Fibroblast of skin of right biceps (primary cell): ENCODE results near the gene SEL1L3.

ENCODE experiments used
- DNase-seq: peaks from one replicate; pipeline ENCODE4 v3.0.0-alpha.2; 2013

Gene SEL1L3

DNA sequence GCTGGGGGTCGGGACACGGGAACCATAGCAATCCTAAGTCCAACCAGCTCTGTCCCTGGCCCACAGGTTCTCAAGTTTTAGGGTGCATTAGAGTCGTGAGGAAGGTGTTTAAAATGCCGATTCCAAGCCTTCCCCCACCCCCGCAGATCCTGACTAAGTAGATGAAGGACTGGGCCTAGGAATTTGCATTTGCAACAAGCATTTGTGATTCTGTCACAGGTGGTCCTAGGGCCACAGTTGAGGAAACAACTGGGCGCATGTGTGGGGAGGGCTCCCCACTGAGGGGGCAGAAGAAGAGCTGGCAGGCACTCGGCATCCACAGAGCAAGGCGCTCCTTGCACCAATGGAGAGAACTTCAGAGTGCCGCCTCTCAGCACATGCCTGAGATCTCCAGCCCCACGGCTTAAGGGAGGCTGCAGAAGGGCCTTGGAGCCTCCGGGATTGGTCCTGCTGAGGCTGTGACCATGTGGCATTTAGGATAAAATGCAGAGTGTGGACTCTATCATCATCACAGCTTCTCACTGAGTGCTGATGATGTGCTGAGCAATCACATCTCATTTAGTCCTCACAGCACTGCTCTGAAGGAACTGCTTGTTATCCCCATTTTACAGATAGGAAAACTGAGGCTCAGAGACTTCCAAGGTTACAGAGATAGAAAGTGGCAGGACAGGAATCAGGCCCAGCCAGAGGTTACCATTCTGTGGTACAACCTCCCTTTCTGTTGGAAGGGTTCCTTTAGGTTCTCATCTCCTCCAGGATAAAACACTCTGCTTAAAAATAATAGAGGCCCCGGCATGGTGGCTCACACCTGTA is 16.7 kb downstream of the SEL1L3 start:
- DNase-seq, result no peak

DNA sequence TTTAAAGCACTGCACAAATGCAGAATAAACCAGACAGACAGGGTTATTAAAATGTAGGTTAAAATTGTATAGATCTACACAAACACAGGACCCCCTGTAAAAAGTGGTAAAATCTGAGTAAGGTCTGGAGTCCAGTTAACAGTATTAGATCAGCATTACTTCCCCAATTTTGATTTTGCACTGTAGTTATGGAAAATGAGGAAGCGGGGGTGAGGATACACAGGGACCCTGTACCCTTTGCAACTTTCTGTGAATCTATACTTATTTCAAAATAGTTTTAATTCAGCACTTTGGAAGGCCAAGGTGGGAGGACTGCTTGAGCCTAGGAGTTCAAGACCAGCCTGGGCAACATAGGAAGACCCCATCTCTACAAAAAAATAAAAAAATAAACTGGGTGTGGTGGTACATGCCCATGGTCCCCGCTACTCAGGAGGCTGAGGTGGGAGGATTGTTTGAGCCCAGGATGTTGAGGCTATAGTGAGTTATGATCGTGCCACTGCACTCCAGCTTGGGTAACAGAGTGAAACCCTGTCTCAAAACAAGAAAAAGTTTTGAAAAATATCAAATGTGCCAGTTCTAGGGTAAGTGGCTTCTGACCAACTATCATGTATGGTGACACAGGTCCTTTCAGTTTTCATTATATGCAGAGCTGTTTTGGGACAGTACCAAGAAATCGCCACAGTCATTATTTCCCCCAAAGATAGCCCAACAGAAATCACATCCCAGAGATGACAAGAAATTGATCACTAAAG is 17.7 kb downstream of the SEL1L3 start:
- no peak for DNase-seq

GRCh38 chr4:25843340-25844097 is 19.3 kb downstream of the SEL1L3 start:
- DNase-seq, result no peak

DNA sequence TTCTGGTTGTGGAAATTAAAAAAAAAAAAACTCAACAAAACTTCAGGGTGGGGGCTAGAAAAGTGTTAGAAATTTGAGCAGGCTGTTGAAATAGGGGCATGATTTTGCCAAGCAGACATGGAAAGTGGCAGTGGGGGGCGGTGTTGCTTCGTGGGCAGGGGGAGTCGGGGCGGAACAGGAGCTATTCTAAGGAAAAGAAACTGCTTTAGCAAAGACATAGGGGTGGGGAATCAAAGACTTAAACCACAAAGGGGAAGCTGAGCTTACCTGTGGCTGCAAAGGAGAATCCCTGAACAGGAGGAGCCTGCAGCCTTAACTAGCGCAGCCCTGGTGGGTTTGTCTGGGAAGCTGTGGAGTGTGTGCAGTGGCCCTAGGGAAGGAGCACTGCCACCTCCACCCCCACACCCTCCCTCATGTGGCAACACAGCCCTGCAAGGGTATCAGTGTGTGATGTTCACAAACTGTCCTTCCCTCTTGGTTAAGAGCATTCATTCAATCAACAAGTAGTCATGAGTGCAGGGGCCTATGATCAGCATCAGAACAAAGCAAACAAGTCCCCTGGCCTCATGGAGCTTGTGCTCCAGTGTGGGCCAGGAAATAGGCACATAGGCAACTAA is 20.5 kb downstream of the SEL1L3 start:
- DNase-seq, result no peak

DNA sequence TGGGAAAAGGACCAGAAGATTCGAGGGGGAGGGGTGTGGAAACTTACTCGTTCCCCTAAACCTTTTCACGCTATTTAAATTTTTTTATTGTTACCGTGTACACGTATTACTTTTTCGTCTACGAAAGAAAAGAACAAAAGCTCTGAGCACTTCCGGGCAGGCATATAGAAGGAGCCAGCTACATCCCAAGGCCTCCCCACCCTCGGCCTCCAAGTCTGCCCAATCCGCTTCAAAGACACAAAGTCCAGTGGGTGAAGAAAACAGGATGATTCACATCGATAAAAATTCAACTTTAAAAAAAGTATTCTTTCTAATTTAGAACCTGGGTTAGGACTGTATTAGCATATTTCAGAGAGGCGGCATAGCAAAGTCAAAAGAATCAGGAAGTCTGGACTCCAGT is 23.1 kb downstream of the SEL1L3 start:
- DNase-seq, result no peak

DNA sequence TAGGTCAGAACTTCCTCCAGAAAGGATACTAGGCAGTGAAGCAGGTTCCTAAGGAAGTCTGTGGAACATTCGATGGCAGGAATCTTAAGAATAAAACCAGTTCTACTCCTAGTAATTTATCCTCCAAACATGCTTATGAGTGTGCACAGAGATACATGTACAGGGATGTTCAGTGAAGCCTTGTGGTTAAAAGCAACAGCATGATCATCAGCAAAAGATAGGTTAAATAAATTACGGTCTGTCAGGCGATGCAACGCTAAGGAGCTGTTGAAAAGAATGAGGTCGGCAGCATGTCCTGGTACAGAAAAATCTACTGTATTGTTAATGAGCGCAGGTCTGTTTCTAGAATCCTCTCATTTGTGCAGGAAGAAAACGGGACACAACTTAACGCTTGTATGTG is 23.6 kb downstream of the SEL1L3 start:
- DNase-seq, result no peak

DNA sequence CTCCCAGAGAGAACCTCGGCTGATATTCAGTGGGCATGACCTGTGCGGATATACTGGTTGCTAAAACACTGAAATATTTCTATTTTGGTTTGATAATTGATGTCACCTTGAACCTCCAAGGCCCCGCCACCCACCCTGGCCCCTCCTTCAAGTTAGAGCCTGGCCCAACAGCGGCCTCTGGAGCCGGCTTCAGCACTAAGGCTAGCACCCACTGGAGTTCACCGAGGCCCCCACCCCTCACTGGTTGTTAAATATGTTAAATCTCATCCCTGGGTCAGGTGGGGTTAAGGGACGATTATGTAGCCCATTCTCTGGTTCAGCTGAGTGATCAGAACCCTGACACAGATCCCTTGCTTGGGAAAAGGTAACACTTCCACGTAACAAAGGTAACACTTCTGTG is 24.3 kb downstream of the SEL1L3 start:
- no peak for DNase-seq

GRCh38 chr4:25837107-25837506 is 25.7 kb downstream of the SEL1L3 start:
- DNase-seq, result no peak

DNA sequence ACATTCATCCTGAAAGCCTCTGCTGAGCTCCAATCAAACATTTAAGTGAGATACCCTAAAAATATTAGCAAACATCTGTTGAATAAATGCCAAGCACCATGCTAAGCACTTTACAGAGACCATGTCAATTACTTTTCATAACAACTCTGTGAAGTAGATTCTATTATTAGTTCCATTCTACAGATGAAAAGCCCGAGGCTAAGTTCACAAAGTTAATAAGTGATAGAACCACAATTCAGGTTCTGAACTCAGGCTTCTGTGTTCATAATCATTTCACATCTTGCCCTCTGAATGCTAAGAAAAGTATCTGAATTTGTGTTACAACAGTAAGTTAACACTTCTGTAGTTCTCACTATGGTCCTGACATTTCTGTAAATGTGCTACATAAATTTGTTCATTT is 27.4 kb downstream of the SEL1L3 start:
- DNase-seq, result no peak

DNA sequence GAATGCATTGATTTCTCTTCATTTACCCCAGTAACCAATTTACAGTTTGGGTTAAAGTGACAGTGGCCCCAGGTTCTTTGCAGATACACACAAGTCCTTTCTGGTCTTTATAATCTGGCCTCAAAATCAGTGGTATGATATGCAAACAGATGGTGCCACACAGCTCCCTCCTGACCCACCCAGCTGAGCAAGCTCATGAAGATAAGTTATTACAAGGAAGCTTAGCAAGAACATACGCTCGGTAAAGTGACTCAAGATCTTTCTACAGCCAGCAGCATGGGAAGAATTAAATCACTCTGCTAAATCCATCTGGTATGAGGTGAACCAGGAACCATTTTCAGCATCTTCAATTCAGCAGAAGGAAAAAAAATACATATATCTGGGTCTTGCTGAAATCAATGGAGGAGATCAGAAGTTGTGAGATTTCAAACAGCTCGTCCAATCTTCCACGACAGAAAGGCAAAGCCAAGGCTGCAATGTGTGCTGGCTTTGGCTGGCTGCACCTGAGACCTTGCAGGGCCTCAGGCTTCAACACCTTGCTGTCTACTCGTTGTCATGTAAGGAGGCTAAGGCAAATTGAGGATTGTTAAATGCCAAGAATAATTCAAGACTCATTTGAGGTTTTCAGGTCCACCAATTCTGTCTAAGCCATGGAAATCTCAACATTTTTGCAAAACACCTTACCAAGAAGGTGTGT is 28.2 kb downstream of the SEL1L3 start:
- DNase-seq, result no peak

GRCh38 chr4:25830548-25830947 is 32.2 kb downstream of the SEL1L3 start:
- no peak for DNase-seq

GRCh38 chr4:25827897-25828296 is 34.9 kb downstream of the SEL1L3 start:
- DNase-seq, result no peak

GRCh38 chr4:25827373-25827772 is 35.4 kb downstream of the SEL1L3 start:
- no peak for DNase-seq

DNA sequence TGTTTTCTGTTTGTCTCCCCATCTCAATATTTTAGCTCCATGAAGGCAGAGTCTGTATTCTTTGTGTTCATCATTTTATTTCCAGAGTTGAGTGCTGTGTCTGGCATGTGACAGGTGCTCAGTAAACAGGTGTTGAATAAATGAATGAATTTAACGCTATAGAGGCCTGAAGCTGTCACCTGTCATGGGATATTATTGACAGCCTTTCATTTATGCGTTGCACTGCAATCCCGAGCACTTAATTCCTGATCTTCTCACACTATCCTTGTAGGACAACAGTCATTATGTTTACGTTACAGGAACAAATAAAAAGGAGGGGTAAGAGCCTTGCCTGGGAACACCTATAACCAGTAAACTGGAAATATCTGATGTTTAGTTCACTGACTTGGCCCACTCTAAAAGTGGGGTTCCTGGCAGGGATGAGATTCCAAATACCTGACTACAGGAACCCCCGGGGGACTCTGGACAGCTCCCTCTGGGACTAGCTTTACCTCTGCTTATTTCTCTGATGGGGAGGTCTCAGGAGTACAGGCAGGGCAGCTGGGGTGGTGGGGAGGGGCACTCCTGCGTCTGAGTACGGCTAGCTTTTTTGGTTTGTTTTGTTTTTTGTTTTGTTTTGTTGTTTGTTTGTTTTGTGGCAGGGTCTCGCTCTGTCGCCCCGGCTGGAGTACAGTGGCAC is 36.6 kb downstream of the SEL1L3 start:
- no peak for DNase-seq

DNA sequence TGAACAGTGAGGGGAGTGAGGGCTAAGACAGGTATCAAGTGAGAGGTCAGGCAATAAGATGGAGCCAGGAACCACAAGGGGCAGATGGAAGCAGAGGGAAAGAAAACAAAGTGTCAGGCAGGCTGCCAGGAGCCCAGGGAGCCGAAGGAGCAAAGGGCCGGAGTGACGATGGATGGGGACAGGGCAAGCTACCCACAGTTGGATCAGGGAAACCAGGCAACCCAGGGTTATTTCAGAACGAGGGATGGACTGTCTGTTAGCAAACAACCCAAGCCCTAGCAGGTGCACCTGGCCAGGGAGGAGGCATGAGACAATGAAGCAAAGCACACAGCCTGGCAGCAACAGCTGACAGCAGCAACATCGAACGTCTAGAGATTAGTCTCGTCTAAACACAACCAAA is 39.2 kb downstream of the SEL1L3 start:
- DNase-seq, result no peak

GRCh38 chr4:25821899-25822298 is 40.9 kb downstream of the SEL1L3 start:
- no peak for DNase-seq

GRCh38 chr4:25821267-25821666 is 41.5 kb downstream of the SEL1L3 start:
- DNase-seq, result no peak

- no peak for DNase-seq
Measured at GRCh38 chr4:25818876-25819275, 43.9 kb downstream of the SEL1L3 start.

DNA sequence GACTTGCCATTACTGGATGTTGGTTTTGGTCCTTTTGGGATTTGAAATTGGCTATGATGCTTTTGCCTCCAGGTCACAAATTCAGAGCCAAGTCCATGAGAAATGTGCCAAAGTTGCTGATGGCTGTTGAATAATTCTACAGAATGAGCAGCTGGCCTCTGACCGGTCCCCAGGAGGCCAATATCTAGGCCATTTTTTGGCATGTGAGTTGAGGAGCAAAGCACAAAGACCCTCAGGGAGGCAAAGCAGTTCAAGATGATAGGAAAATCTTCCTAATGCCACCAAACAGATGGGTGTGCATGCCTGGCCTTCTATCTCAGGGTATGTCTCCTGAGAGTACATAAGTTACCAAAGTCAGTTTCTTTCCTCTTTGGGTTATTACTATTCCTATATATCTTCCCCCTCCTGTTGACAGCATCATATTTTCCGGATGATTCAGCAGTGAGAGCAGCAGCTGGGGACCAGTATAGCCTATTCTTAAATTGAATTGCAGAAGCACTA is 44.4 kb downstream of the SEL1L3 start:
- peak; percentile 82 for DNase-seq

DNA sequence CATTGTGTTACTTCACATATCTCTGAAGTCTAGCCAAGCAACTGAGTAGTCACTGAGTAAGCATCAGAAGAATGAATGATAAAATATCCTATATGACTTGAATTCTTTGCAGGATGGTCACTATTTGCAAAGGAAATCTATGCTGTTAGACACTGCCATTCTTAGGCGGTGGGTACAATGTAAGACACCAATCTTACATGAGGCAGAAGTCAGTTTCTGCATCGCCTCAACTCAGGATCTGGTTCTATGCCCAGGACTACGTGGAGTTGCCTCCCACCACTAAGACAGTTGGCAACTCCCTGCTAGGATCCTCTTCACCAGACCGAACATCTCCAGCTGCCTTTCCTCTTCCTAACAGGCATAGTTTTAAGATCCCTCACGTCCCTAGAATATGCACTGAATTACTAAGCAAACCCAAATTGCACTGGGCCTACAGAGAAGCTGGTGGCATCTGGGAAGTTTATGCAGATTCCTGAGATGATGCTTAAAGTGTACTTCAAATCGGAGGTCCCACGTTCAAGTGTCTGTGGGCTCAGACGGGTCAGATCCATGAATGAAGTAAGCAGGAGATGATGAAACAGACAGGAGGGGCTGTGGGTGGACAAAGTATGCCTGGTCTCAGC is 45.6 kb downstream of the SEL1L3 start:
- peak; percentile 89 for DNase-seq

DNA sequence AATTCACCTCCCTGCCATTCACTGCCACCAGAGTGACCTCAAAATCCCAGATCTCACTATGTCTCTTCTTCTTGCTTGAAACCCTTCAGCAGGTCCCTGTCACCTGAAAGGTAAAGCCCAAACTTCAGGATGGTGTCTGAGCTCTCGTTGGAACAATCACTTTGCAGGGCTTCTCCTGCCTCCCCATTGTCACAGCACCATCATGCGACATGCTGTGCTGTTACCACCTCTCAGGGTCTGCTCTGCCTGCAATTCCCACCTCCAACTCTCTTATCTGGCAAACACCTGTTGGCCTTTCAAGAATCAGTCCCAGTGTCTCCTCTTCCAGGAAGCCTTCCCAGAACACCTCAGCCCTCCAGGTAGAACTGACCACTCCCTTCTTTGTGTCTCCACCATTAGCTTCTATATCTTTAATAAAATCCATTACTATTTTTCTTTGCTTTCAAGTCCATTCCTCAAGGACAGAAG is 46.2 kb downstream of the SEL1L3 start:
- no peak for DNase-seq
